GM12878 (cell line): ENCODE results near the gene DUSP16. TPM values are rescaled to one million over a fixed set of nuclear protein-coding genes. Genes with fewer than 3 reads are reported as not detected.
A peak's percentile ranks its signal among the peaks of the same experiment; 100 is the strongest.

Experiments used
- ATAC-seq: fragments of 200-7000 bp; cut with Tn5 transposase; 3 replicates; pipeline ENCODE4 v1.9.1; 2020; ENCODE audit warnings: mild to moderate bottlenecking, moderate library complexity
- BruUV-seq: library from RNA; stranded (reverse); fragments of 400-500 nt; replicated peaks from 2 replicates; lab custom pipeline; 2021; lab: Mats Ljungman, UMichigan
- CTCF ChIA-PET: fragments of 300-600 bp; sonication (Branson Sonifier 250); formaldehyde crosslinking; extraction: SDS; loops from one replicate; lab custom pipeline; 2021; ENCODE audit warnings: inconsistent platforms; lab: Yijun Ruan, JAX
- POLR2A ChIA-PET: fragments of 350-600 bp; formaldehyde crosslinking; extraction: SDS; loops from one replicate; lab custom pipeline; 2021; ENCODE audit warnings: inconsistent platforms; lab: Charles Lee
- RAD21 ChIA-PET: fragments of 300-600 bp; sonication (Branson Sonifier 250); formaldehyde crosslinking; loops from one replicate; lab custom pipeline; 2023; ENCODE audit warnings: antibody characterized with exemption; ENCODE audit not compliant: unreplicated experiment; lab: Charles Lee
- SMC1A ChIA-PET: fragments of 300-600 bp; sonication (Branson Sonifier 250); formaldehyde crosslinking; loops from one replicate; lab custom pipeline; 2023; ENCODE audit not compliant: unreplicated experiment, uncharacterized antibody; lab: Charles Lee
- DNase-seq: peaks from one replicate; pipeline ENCODE4 v3.0.0-alpha.2; 2011; ENCODE audit warnings: low read depth, low spot score
- FAIRE-seq: peaks from 3 replicates; lab custom pipeline; 2011; peaks lifted over from hg19 to GRCh38; lab: Jason Lieb, UNC
- H2AFZ ChIP-seq: 2 replicates; pipeline ENCODE4 v1.6.0; 2011; ENCODE audit warnings: low read depth, low read length, control low read depth; ENCODE audit not compliant: control insufficient read depth
- H3K27ac ChIP-seq: 2 replicates; pipeline ENCODE4 v1.5.1; 2011; ENCODE audit warnings: control low read depth; ENCODE audit not compliant: control insufficient read depth, insufficient read depth
- H3K27me3 ChIP-seq, 2 experiments: replicated peaks in 1 of 2; 2 replicates each; pipeline versions ENCODE4 v1.6.0 to v1.6.1; 2011; ENCODE audit warnings: low read length in 1 of 2; ENCODE audit not compliant: control insufficient read depth in 2 of 2, insufficient read depth in 2 of 2
- H3K36me3 ChIP-seq, 2 experiments: 2 replicates each; pipeline ENCODE4 v1.5.1; 2011; ENCODE audit warnings: low read length in 1 of 2; ENCODE audit not compliant: control insufficient read depth in 2 of 2, insufficient read depth in 2 of 2
- H3K4me1 ChIP-seq: 2 replicates; pipeline ENCODE4 v1.6.1; 2011; ENCODE audit warnings: mild to moderate bottlenecking, low read length, moderate library complexity, mixed read lengths; ENCODE audit not compliant: control insufficient read depth, insufficient read depth
- H3K4me2 ChIP-seq: 2 replicates; pipeline ENCODE4 v1.6.0; 2011; ENCODE audit warnings: control low read depth; ENCODE audit not compliant: control insufficient read depth, insufficient read depth
- H3K4me3 ChIP-seq: fragments of 200-600 bp; sonication (generic); 2 replicates; pipeline ENCODE4 v1.5.1; 2016
- H3K79me2 ChIP-seq: 2 replicates; pipeline ENCODE4 v1.6.0; 2011; ENCODE audit warnings: low read length; ENCODE audit not compliant: control insufficient read depth, insufficient read depth
- H3K9ac ChIP-seq: 2 replicates; pipeline ENCODE4 v1.8.0; 2011; ENCODE audit warnings: low read length, control low read depth, mixed read lengths; ENCODE audit not compliant: control insufficient read depth, insufficient read depth
- H3K9me3 ChIP-seq: replicated peaks from 3 replicates; pipeline ENCODE4 v1.5.1; 2011; ENCODE audit warnings: mild to moderate bottlenecking, low read length; ENCODE audit not compliant: control insufficient read depth, insufficient read depth
- H4K20me1 ChIP-seq: 2 replicates; pipeline ENCODE4 v1.6.0; 2011; ENCODE audit not compliant: control insufficient read depth, insufficient read depth
- CBX5 ChIP-seq: sonication (generic); IDR thresholded peaks from 2 replicates; pipeline ENCODE4 v1.6.1; 2016; ENCODE audit warnings: low read depth, moderate library complexity, mild to moderate bottlenecking, inconsistent platforms
- ETV6 ChIP-seq, 2 experiments: fragments of 450-650 bp in 1 of 2; IDR thresholded peaks in 1 of 2; conservative IDR thresholded peaks in 1 of 2; 2 replicates each; pipeline ENCODE4 v1.6.1; 2014; ENCODE audit warnings: antibody characterized with exemption in 1 of 2, borderline replicate concordance in 1 of 2, low read depth in 1 of 2, mild to moderate bottlenecking in 1 of 2, moderate library complexity in 1 of 2
- HDAC2 ChIP-seq: fragments of 200-600 bp; sonication (generic); IDR thresholded peaks from 2 replicates; pipeline ENCODE4 v1.6.1; 2017
- MEF2A ChIP-seq: IDR thresholded peaks from 2 replicates; pipeline ENCODE4 v1.6.1; 2011; ENCODE audit warnings: low read depth, mild to moderate bottlenecking, low read length, moderate library complexity; ENCODE audit not compliant: insufficient read depth
- MYB ChIP-seq: fragments of 150-350 bp; IDR thresholded peaks from 2 replicates; pipeline ENCODE4 v1.6.1; 2014; ENCODE audit warnings: mild to moderate bottlenecking, low read depth, low read length, borderline replicate concordance
- NBN ChIP-seq: fragments of 450-650 bp; IDR thresholded peaks from 2 replicates; pipeline ENCODE4 v1.6.1; 2016
- NR2F1 ChIP-seq: fragments of 450-650 bp; conservative IDR thresholded peaks from 2 replicates; pipeline ENCODE4 v1.6.1; 2017; ENCODE audit warnings: mild to moderate bottlenecking
- PAX5 ChIP-seq: IDR thresholded peaks from 2 replicates; pipeline ENCODE4 v1.6.1; 2011; ENCODE audit warnings: low read depth, low read length, borderline replicate concordance
- POLR2A ChIP-seq: IDR thresholded peaks from 2 replicates; pipeline ENCODE4 v1.6.1; 2011; ENCODE audit warnings: low read depth, mild to moderate bottlenecking, low read length
- SUZ12 ChIP-seq: fragments of 200-600 bp; sonication (generic); IDR thresholded peaks from one replicate; pipeline ENCODE4 v1.6.1; 2018; ENCODE audit warnings: antibody characterized with exemption, mild to moderate bottlenecking; ENCODE audit not compliant: unreplicated experiment
- TAF1 ChIP-seq: IDR thresholded peaks from 2 replicates; pipeline ENCODE4 v1.6.1; 2011; ENCODE audit warnings: mild to moderate bottlenecking, low read depth, low read length, borderline replicate concordance
- WRNIP1 ChIP-seq: IDR thresholded peaks from 2 replicates; pipeline ENCODE4 v1.6.1; 2011; ENCODE audit warnings: low read depth, low read length, improper control_type of control experiment, borderline replicate concordance
- YY1 ChIP-seq: IDR thresholded peaks from 2 replicates; pipeline ENCODE4 v1.6.1; 2011; ENCODE audit warnings: low read depth, mild to moderate bottlenecking, low read length
- ZBED1 ChIP-seq: IDR thresholded peaks from 2 replicates; pipeline ENCODE4 v1.6.1; 2016; ENCODE audit warnings: borderline replicate concordance
- ZNF384 ChIP-seq: IDR thresholded peaks from 2 replicates; pipeline ENCODE4 v1.6.1; 2012; ENCODE audit warnings: low read depth, mild to moderate bottlenecking, low read length, improper control_type of control experiment, borderline replicate concordance
- WGBS: methylation state at CpG from one replicate; pipeline ENCODE4 v1.1.6; 2016; ENCODE audit warnings: low lambda C conversion rate; ENCODE audit not compliant: insufficient replicate concordance, insufficient coverage; ENCODE audit errors: missing lambda C conversion rate; 5-methylcytosine and 5-hydroxymethylcytosine counted together
- in situ Hi-C: fragments of 300-500 bp; cut with MboI; formaldehyde crosslinking; loops from 9 replicates; pipeline ENCODE4 v1.14.3; 2018; ENCODE audit warnings: mixed read lengths
- intact Hi-C: fragments of 100-400 bp; cut with micrococcal nuclease; formaldehyde crosslinking; loops from one replicate; pipeline ENCODE4 v1.14.2; 2022; ENCODE audit not compliant: unreplicated experiment
- polyA plus RNA-seq, 11 experiments: library from polyadenylated mRNA; depleted of rRNA in 4 of 11; unstranded in 6 of 11; stranded (reverse) in 5 of 11; fragments of >200 nt; fragmentation: Nextera tagmentation in 4 of 11; fragmentation: Illumina TruSeq in 1 of 11; extraction: Ambion mirVana in 4 of 11; extraction: Trizol in 1 of 11; gene quantifications; 1 replicate in 1 of 11; 2 replicates in 10 of 11; pipeline versions ENCODE4 v1.2.1 to v1.2.3, GENCODE V29; 2011 to 2016; ENCODE audit warnings: inconsistent platforms in 2 of 11, missing spikeins in 2 of 11, low read depth in 1 of 11
- total RNA-seq, 4 experiments: library from RNA; depleted of rRNA in 3 of 4; stranded (reverse); fragments of >200 nt in 3 of 4; fragmentation: Illumina TruSeq in 1 of 4; extraction: Trizol in 1 of 4; gene quantifications; 2 replicates each; pipeline versions ENCODE4 v1.2.1 to v1.2.3, GENCODE V29; 2013 to 2021
- TF ChIP-seq, protein P1 (sequence below): fragments of 450-650 bp; IDR thresholded peaks from 2 replicates; pipeline ENCODE4 v1.6.1; 2018; ENCODE audit warnings: mild to moderate bottlenecking, low read depth, moderate library complexity; ENCODE audit not compliant: partially characterized antibody
- TF ChIP-seq, protein P2 (sequence below): IDR thresholded peaks from 2 replicates; pipeline ENCODE4 v1.6.1; 2011; ENCODE audit warnings: mild to moderate bottlenecking, low read depth, low read length, moderate library complexity; ENCODE audit not compliant: insufficient replicate concordance
- TF ChIP-seq, protein P3 (sequence below): fragments of 450-650 bp; IDR thresholded peaks from 2 replicates; pipeline ENCODE4 v1.6.1; 2017; ENCODE audit warnings: antibody characterized with exemption, mild to moderate bottlenecking, moderate library complexity

The DUSP16 gene
- total and polyA plus RNA-seq, 10 of the 15 experiments (the other 5 are each of a cell fraction or from before 2014, with no cell fraction given), result 3.9 to 75.3 (median 26.8) TPM

DNA sequence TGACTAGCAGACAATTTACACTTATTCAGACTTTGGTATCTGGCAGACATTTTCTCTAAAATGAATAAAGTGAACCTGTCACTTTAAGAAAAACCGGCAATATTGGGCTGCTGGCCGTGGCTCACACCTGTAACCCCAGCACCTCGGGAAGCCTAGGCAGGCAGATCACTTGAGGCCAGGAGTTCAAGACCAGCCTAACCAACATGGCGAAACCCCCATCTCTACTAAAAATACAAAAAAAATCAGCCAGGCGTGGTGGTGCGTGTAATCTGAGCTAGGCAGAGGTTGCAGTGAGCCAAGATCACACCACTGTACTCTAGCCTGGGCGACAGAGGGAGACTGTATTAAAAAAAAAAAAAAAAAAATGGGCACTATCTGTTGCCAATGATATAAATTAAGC is 11.5 kb downstream of the DUSP16 start:
- Histone ChIP-seq H3K9ac (no peak overlapping the region), H4K20me1 (no peaks in the 10 kb centered on the region), H3K27me3 (no peaks in the 10 kb centered on the region), H3K36me3 (peaks cover 0 to 5% of the 10 kb centered on the region in 2 experiments; a peak in 3 of 4 replicates), H2AFZ (no peak overlapping the region), H3K4me3 (no peak overlapping the region), H3K9me3 (no peaks in the 10 kb centered on the region), H3K4me1 (peaks cover 13% of the 10 kb centered on the region), H3K27ac (0 out of 2 replicates have a peak overlapping the region, but pooled peaks have one; percentile 33), H3K79me2 (peaks cover 34% of the 10 kb centered on the region), H3K4me2 (peak overlapping the region; percentile 39; the same call in 1 of the 2 replicates)
- FAIRE-seq (peak; percentile 38), ATAC-seq (peak; percentile 65), DNase-seq (no peak)
- in situ Hi-C loops, result no loop called here
- ChIA-PET CTCF (interaction anchor here (0.6 to 1.5 kb wide), 4 partner anchors 13 to 793 kb away, joined by 3 to 5 read pairs (median 4); no protein-coding TSS in a partner anchor), POLR2A (interaction anchor here (0.6 to 2.1 kb wide), 12 partner anchors 8 to 223 kb away, joined by 3 to 11 read pairs (median 3); partner anchors contain the start of gene BORCS5), SMC1A (interaction anchor here (0.7 to 1.9 kb wide), 9 partner anchors 10 to 77 kb away, joined by 3 to 7 read pairs (median 4); partner anchors contain the start of gene DUSP16), RAD21 (interaction anchor here (0.6 to 1.2 kb wide), 7 partner anchors 10 to 193 kb away, joined by 3 to 6 read pairs (median 3); no protein-coding TSS in a partner anchor)
- no TSS peak for BruUV-seq
- under 1% methylated on average over 7 of the region's 7 CpGs for WGBS
- intact Hi-C loops, result no loop called here
- TF ChIP-seq ETV6 (conservative IDR thresholded peaks at IDR 0.05 in 1 of 2, IDR thresholded peaks at IDR 0.05 in 1 of 2; ENCODE audit: borderline replicate concordance in 1 of 2, low read depth in 1 of 2) (no peak), ZNF384 (peak; percentile 42), NBN (no peak), YY1 (peak; percentile 86), ZBED1 (no peak), SUZ12 (no peak), TAF1 (no peak), MYB (no peak), HDAC2 (no peak), CBX5 (no peak), NR2F1 (peak; percentile 19; the same call in 1 of the 2 replicates), WRNIP1 (no peak), PAX5 (peak; percentile 60; the same call in 1 of the 2 replicates), POLR2A (no peak), MEF2A (0 out of 2 replicates have a peak, but pooled peaks have one; percentile 4)
- TF ChIP-seq, protein P1, sequence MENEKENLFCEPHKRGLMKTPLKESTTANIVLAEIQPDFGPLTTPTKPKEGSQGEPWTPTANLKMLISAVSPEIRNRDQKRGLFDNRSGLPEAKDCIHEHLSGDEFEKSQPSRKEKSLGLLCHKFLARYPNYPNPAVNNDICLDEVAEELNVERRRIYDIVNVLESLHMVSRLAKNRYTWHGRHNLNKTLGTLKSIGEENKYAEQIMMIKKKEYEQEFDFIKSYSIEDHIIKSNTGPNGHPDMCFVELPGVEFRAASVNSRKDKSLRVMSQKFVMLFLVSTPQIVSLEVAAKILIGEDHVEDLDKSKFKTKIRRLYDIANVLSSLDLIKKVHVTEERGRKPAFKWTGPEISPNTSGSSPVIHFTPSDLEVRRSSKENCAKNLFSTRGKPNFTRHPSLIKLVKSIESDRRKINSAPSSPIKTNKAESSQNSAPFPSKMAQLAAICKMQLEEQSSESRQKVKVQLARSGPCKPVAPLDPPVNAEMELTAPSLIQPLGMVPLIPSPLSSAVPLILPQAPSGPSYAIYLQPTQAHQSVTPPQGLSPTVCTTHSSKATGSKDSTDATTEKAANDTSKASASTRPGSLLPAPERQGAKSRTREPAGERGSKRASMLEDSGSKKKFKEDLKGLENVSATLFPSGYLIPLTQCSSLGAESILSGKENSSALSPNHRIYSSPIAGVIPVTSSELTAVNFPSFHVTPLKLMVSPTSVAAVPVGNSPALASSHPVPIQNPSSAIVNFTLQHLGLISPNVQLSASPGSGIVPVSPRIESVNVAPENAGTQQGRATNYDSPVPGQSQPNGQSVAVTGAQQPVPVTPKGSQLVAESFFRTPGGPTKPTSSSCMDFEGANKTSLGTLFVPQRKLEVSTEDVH, result no peak
- TF ChIP-seq, protein P2, sequence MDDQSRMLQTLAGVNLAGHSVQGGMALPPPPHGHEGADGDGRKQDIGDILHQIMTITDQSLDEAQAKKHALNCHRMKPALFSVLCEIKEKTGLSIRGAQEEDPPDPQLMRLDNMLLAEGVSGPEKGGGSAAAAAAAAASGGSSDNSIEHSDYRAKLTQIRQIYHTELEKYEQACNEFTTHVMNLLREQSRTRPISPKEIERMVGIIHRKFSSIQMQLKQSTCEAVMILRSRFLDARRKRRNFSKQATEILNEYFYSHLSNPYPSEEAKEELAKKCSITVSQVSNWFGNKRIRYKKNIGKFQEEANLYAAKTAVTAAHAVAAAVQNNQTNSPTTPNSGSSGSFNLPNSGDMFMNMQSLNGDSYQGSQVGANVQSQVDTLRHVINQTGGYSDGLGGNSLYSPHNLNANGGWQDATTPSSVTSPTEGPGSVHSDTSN, result no peak
- TF ChIP-seq, protein P3, sequence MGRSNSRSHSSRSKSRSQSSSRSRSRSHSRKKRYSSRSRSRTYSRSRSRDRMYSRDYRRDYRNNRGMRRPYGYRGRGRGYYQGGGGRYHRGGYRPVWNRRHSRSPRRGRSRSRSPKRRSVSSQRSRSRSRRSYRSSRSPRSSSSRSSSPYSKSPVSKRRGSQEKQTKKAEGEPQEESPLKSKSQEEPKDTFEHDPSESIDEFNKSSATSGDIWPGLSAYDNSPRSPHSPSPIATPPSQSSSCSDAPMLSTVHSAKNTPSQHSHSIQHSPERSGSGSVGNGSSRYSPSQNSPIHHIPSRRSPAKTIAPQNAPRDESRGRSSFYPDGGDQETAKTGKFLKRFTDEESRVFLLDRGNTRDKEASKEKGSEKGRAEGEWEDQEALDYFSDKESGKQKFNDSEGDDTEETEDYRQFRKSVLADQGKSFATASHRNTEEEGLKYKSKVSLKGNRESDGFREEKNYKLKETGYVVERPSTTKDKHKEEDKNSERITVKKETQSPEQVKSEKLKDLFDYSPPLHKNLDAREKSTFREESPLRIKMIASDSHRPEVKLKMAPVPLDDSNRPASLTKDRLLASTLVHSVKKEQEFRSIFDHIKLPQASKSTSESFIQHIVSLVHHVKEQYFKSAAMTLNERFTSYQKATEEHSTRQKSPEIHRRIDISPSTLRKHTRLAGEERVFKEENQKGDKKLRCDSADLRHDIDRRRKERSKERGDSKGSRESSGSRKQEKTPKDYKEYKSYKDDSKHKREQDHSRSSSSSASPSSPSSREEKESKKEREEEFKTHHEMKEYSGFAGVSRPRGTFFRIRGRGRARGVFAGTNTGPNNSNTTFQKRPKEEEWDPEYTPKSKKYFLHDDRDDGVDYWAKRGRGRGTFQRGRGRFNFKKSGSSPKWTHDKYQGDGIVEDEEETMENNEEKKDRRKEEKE, result no peak
